CD8-positive, alpha-beta memory T cell (primary cell): ENCODE data around the gene TRIP10. TPM values are rescaled to one million over a fixed set of nuclear protein-coding genes. Genes with fewer than 3 reads are reported as not detected.

Experiments
- CTCF ChIA-PET: fragments of 350-600 bp; sonication (Branson Sonifier 250); formaldehyde crosslinking; loops from one replicate; lab custom pipeline; 2021; ENCODE audit warnings: antibody characterized with exemption; lab: Charles Lee
- POLR2A ChIA-PET: fragments of 350-600 bp; sonication (Branson Sonifier 250); formaldehyde crosslinking; loops from one replicate; lab custom pipeline; 2021; ENCODE audit warnings: antibody characterized with exemption; lab: Charles Lee
- DNase-seq, 5 donors: peaks; one replicate each; pipeline versions ENCODE4 v3.0.0 to v3.0.0-alpha.2; 2020 to 2022; ENCODE audit warnings: mixed read lengths in 1 of 5
- H3K27ac ChIP-seq: one replicate; pipeline ENCODE4 v1.7.0; 2013; ENCODE audit warnings: low read depth, mild to moderate bottlenecking, low read length, moderate library complexity
- H3K27me3 ChIP-seq: 2 replicates; pipeline ENCODE4 v1.7.0; 2013; ENCODE audit warnings: low read length, mild to moderate bottlenecking; ENCODE audit not compliant: insufficient read depth, poor library complexity, severe bottlenecking
- H3K36me3 ChIP-seq: 2 replicates; pipeline ENCODE4 v1.7.0; 2013; ENCODE audit warnings: mild to moderate bottlenecking, low read length, moderate library complexity; ENCODE audit not compliant: insufficient read depth
- H3K4me1 ChIP-seq: 2 replicates; pipeline ENCODE4 v1.7.0; 2013; ENCODE audit warnings: mild to moderate bottlenecking, low read length, moderate library complexity; ENCODE audit not compliant: insufficient read depth
- H3K4me3 ChIP-seq: 2 replicates; pipeline ENCODE4 v1.7.0; 2013; ENCODE audit warnings: mild to moderate bottlenecking, low read length
- H3K9me3 ChIP-seq: 2 replicates; pipeline ENCODE4 v1.7.0; 2013; ENCODE audit warnings: mild to moderate bottlenecking, low read length
- H3K27ac Mint-ChIP-seq, 8 donors: one replicate each; pipeline ENCODE4 v1.8.0; 2020 to 2021; ENCODE audit warnings: mixed read lengths in 8 of 8, mild to moderate bottlenecking in 6 of 8, inconsistent platforms in 3 of 8, moderate library complexity in 3 of 8
- H3K27me3 Mint-ChIP-seq, 2 donors: one replicate each; pipeline ENCODE4 v1.8.0; 2020 to 2021; ENCODE audit warnings: mixed read lengths in 2 of 2, mild to moderate bottlenecking in 1 of 2, moderate library complexity in 1 of 2
- H3K36me3 Mint-ChIP-seq, 3 donors: one replicate each; pipeline ENCODE4 v1.8.0; 2020 to 2021; ENCODE audit warnings: mixed read lengths in 3 of 3, inconsistent platforms in 1 of 3, mild to moderate bottlenecking in 1 of 3
- H3K4me1 Mint-ChIP-seq, 3 donors: one replicate each; pipeline ENCODE4 v1.8.0; 2020 to 2021; ENCODE audit warnings: mixed read lengths in 3 of 3, inconsistent platforms in 1 of 3, mild to moderate bottlenecking in 1 of 3
- H3K4me3 Mint-ChIP-seq, 7 donors: one replicate each; pipeline ENCODE4 v1.8.0; 2020 to 2021; ENCODE audit warnings: mixed read lengths in 7 of 7, mild to moderate bottlenecking in 6 of 7, moderate library complexity in 4 of 7, inconsistent platforms in 2 of 7
- H3K9me3 Mint-ChIP-seq, 5 donors: one replicate each; pipeline ENCODE4 v1.8.0; 2020 to 2022; ENCODE audit warnings: mixed read lengths in 5 of 5, mild to moderate bottlenecking in 3 of 5, moderate library complexity in 2 of 5, inconsistent platforms in 1 of 5
- polyA plus RNA-seq: library from polyadenylated mRNA; unstranded; fragments of 300-500 nt; fragmentation: Illumina TruSeq; gene quantifications from one replicate; pipeline ENCODE4 v1.2.3, GENCODE V29; 2021
- total RNA-seq, 2 experiments: library from RNA; stranded (reverse); gene quantifications; one replicate each; pipeline ENCODE4 v1.2.3, GENCODE V29; 2021

Gene TRIP10
- total and polyA plus RNA-seq, 3 experiments from 2014 or later: 2.0 to 47.8 (median 44.6) TPM

DNA sequence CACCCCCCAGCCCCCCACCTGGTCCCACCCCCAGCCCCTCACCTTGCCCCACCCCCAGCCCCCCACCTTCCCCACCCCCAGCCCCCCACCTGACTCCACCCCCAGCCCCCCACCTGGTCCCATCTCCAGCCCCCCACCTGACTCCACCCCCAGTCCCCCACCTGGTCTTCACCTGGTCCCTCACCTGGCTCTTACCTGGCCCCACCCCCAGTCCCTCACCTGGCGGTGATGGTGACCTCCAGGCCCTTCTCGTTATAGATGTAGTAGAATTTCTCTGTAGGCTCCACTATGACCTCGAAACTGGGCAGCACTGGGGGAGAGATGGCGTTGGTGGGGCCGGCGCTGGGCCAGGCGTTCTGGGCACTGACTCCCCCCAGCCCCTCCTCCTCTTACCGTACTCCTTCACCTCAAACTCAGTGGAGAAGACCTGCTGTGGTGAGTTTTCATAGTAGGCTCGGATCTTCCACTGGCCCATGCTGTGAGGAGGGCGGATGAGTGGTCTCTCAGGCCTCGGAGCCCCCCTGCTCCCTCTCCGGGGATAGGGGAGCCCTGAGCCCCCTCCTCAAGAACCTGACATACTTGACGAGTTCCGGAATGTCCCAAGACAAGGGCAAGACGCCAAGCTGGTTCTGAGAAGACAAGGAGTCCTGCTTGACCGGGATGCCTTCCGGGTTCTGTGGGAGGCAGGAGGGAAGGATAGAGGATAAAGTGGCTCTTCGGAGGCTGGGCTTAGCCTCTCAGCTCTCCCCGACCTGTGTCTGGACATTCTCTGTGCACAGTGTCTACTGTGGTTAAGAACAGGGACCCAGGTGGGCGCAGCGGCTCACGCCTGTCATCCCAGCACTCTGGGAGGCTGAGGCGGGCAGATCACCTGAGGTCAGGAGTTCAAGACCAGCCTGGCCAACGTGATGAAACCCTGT is 25.4 kb upstream of the TRIP10 start:
- Mint-ChIP-seq H3K9me3 (no peaks in the 10 kb centered on the region), H3K4me1 (peaks cover 17 to 22% (median 20%) of the 10 kb centered on the region in 3 donors), H3K4me3 (no peak overlapping the region), H3K27me3 (peaks cover 15 to 23% of the 10 kb centered on the region in 2 donors), H3K36me3 (no peaks in the 10 kb centered on the region), H3K27ac (no peak overlapping the region)
- no peak for DNase-seq
- peaks cover 10% of the 10 kb centered on the region for H3K27me3 ChIP-seq
- no peak overlapping the region for H3K27ac ChIP-seq
- ChIA-PET CTCF (no interaction called here), POLR2A (no interaction called here)
- H3K9me3 ChIP-seq: no peaks in the 10 kb centered on the region
- H3K36me3 ChIP-seq: no peaks in the 10 kb centered on the region
- no peaks in the 10 kb centered on the region for H3K4me1 ChIP-seq
- H3K4me3 ChIP-seq: no peak overlapping the region

DNA sequence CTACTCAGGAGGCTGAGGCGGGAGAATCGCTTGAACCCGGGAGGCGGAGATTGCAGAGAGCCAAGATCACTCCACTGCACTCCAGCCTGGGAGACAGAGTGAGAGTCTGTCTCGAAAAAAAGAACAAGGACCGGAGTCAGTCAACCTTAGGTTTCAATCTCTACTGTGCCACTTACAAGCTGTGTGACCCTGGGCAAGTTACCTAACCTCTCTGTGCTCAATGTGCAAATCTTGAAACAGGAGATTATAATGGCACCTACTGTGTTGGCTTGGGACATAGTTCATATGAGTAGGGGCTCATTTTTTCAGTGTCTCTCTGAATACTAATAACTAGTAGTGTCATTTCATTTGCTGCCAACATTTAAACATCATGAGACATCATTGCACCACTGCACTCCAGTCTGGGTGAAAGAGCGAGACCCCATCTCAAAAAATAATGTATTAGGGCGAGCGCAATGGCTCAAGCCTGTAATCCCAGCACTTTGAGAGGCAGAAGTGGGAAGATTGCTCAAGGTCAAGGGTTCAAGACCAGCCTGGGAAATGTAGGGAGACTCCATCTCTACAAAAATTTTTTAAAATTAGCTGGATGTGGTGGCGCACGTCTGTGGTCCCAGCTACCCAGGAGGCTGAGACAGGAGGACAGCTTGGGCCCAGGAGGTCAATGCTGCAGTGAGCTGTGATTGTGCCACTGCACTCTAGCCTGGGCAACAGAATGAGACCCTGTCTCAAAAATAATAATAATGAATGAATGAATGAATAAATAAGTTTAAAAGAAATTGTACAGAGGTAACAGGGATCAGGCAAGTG is 24.5 kb upstream of the TRIP10 start:
- POLR2A ChIA-PET: no interaction called here
- H3K4me1 Mint-ChIP-seq: peaks cover 22 to 24% (median 23%) of the 10 kb centered on the region in 3 donors

DNA sequence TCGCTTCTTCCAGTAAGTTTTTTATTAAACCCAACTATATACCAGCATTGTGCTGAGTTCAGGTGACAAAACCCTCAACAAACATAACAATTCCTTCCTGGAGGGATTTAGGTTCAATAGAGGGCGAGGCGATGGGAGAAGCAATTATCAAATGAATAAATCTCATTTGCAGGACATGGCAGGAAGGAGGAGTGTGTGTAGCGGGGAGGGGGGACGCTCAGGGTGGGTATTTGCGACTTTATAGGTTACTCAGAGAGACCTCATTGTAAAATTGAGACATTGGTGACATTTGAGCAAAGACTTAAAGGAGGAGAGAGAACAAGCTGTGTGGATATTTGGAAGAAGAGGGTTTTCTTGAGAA is 22.9 kb upstream of the TRIP10 start:
- no peaks in the 10 kb centered on the region for H3K9me3 ChIP-seq
- no peaks in the 10 kb centered on the region for H3K9me3 Mint-ChIP-seq
- no peak overlapping the region for H3K4me3 ChIP-seq
- H3K27me3 ChIP-seq: no peaks in the 10 kb centered on the region
- CTCF ChIA-PET: no interaction called here
- H3K27me3 Mint-ChIP-seq: peaks cover 1% of the 10 kb centered on the region in 2 donors
- peaks cover 8 to 14% (median 10%) of the 10 kb centered on the region in 3 donors for H3K4me1 Mint-ChIP-seq
- no peaks in the 10 kb centered on the region for H3K4me1 ChIP-seq
- H3K36me3 Mint-ChIP-seq: no peaks in the 10 kb centered on the region
- no peak overlapping the region for H3K27ac Mint-ChIP-seq
- no peak for DNase-seq
- no peak overlapping the region for H3K4me3 Mint-ChIP-seq
- POLR2A ChIA-PET: no interaction called here
- no peaks in the 10 kb centered on the region for H3K36me3 ChIP-seq
- no peak overlapping the region for H3K27ac ChIP-seq

More for the DNA sequence above, 24.5 kb upstream of the TRIP10 start:
- no peak overlapping the region for H3K4me3 Mint-ChIP-seq
- H3K27me3 ChIP-seq: peaks cover 10% of the 10 kb centered on the region
- no peaks in the 10 kb centered on the region for H3K9me3 Mint-ChIP-seq
- H3K27me3 Mint-ChIP-seq: peaks cover 11 to 16% of the 10 kb centered on the region in 2 donors
- no peaks in the 10 kb centered on the region for H3K9me3 ChIP-seq
- CTCF ChIA-PET: interaction anchor here (1.2 kb wide), 1 partner anchor 198 kb away, joined by 3 read pairs; no protein-coding TSS in a partner anchor
- no peak overlapping the region for H3K27ac ChIP-seq
- no peaks in the 10 kb centered on the region for H3K36me3 ChIP-seq
- no peak overlapping the region for H3K4me3 ChIP-seq
- no peak for DNase-seq
- no peaks in the 10 kb centered on the region for H3K4me1 ChIP-seq
- no peak overlapping the region for H3K27ac Mint-ChIP-seq
- no peaks in the 10 kb centered on the region for H3K36me3 Mint-ChIP-seq

GRCh38 chr19:6717036-6717435 is 22.4 kb upstream of the TRIP10 start:
- peak in 1 of 5 donors; percentile 11 for DNase-seq
- H3K4me3 Mint-ChIP-seq: peak overlapping the region in 1 of 7 donors; percentile 8
- CTCF ChIA-PET: no interaction called here
- H3K27me3 Mint-ChIP-seq: peaks cover 0 to 1% of the 10 kb centered on the region in 2 donors
- H3K4me3 ChIP-seq: no peak overlapping the region
- H3K9me3 Mint-ChIP-seq: no peaks in the 10 kb centered on the region
- H3K27ac ChIP-seq: no peak overlapping the region
- no peaks in the 10 kb centered on the region for H3K4me1 ChIP-seq
- no peaks in the 10 kb centered on the region for H3K9me3 ChIP-seq
- H3K27me3 ChIP-seq: no peaks in the 10 kb centered on the region
- H3K4me1 Mint-ChIP-seq: peaks cover 8 to 14% (median 10%) of the 10 kb centered on the region in 3 donors
- POLR2A ChIA-PET: no interaction called here
- no peaks in the 10 kb centered on the region for H3K36me3 ChIP-seq
- peak overlapping the region in 3 of 8 donors; percentile 36 to 83 (median 75) for H3K27ac Mint-ChIP-seq
- no peaks in the 10 kb centered on the region for H3K36me3 Mint-ChIP-seq

DNA sequence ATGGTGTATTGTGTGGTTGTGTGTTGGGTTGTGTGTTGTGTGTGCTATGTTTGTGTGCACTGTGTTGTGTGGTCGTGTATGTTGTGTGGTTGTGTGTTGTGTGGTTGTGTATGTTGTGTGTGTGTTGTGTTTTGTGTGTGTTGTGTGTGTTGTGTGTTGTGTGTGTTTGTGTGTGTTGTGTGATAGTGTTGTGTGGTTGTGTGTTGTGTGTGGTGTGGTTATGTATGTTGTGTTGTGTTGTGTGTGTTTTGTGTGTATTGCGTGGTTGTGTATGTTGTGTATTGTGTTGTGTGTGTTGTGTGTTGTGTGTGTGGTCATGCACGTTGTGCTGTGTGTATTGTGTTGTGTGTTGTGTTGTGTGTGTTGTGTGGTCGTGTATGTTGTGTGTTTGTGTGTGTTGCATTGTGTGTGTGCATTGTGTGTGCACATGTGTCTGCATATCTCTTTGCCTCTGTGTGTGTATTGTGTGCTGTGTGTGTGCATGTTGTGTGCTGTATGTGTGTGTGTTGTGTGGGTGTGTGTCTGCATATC is 22.0 kb upstream of the TRIP10 start:
- H3K9me3 ChIP-seq: no peaks in the 10 kb centered on the region
- no peaks in the 10 kb centered on the region for H3K36me3 ChIP-seq
- DNase-seq: no peak
- no peaks in the 10 kb centered on the region for H3K27me3 ChIP-seq
- Mint-ChIP-seq H3K4me1 (peaks cover 8 to 14% (median 10%) of the 10 kb centered on the region in 3 donors), H3K27me3 (peaks cover 0 to 1% of the 10 kb centered on the region in 2 donors), H3K4me3 (no peak overlapping the region), H3K27ac (peak overlapping the region in 6 of 8 donors; percentile 7 to 83 (median 48)), H3K36me3 (no peaks in the 10 kb centered on the region), H3K9me3 (no peaks in the 10 kb centered on the region)
- no peak overlapping the region for H3K27ac ChIP-seq
- CTCF ChIA-PET: no interaction called here
- no peak overlapping the region for H3K4me3 ChIP-seq
- POLR2A ChIA-PET: no interaction called here
- H3K4me1 ChIP-seq: no peaks in the 10 kb centered on the region

DNA sequence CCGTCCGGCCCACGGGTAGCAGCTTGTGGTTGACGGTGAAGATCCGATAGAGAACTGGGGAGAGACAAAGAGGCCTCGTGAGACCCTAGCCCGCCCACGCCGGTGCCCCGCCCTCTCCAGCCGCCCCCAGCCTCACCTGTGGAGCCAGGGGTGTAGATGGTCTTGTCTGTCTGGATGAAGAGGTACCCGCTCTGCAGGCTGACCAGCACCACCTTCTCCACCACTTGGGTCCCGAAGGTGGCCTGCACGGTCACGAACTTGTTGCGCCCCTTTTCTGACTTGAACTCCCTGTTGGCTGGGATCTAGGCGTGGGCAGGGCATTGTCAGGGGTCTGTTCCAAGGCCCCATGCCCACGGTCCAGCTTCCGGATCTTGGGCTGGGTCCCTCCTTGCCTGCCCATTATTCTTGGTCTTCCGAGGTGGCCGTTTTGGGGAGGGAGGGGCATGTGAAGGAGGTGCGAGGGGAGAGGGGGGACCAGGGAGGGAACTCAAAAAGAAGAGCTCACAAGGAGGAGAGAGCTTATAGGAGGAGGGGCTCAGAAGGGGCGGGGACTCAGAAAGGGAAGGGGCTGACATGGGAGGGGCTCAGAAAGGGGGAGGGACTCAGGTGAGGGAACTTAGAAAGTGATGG is 21.3 kb upstream of the TRIP10 start:
- Mint-ChIP-seq H3K27ac (no peak overlapping the region), H3K27me3 (no peaks in the 10 kb centered on the region), H3K36me3 (no peaks in the 10 kb centered on the region), H3K9me3 (no peaks in the 10 kb centered on the region), H3K4me3 (no peak overlapping the region), H3K4me1 (peaks cover 8 to 13% (median 10%) of the 10 kb centered on the region in 3 donors)
- Histone ChIP-seq H3K36me3 (no peaks in the 10 kb centered on the region), H3K9me3 (no peaks in the 10 kb centered on the region), H3K4me3 (no peak overlapping the region), H3K27me3 (no peaks in the 10 kb centered on the region), H3K4me1 (no peaks in the 10 kb centered on the region), H3K27ac (no peak overlapping the region)
- POLR2A ChIA-PET: no interaction called here
- CTCF ChIA-PET: no interaction called here
- DNase-seq: no peak

DNA sequence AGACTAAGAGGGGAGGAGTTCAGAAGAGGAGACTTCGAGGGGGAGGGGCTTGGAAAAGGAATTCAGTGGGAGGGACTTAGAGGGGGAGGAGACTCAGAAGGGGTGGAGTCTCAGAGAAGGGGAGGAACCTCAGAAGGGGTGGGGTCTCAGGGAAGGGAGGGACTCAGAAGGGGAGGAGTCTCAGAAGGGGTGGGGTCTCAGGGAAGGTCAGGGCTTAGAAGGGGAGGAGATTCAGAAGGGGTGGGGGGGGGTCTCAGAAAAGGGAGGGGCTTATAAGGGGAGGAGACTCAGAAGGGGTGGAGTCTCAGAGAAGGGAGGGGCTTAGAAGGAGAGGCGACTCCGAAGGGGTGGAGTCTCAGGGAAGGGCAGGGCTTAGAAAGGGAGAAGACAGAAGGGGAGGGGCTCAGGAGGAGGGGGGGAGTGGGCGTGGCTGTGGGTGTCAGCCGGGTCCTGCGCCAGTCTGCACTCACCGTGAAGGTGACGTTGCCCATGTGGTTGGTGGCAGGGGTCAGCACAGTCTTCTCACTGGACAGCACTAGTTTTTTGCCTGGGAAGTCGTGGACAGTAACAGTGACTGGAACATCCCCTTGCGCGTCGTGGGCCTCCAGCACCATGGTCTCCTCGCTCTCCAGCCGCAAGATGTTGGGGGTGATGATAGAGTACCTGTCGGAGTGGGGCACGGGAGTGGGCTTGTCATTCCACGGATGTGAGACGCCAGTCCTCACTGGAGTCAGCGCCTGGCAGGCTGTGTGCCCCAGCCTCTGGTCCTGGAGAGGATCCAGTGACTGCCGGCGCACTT is 20.5 kb upstream of the TRIP10 start:
- H3K27ac Mint-ChIP-seq: no peak overlapping the region
- Histone ChIP-seq H3K4me3 (no peak overlapping the region), H3K9me3 (no peaks in the 10 kb centered on the region), H3K27ac (no peak overlapping the region), H3K36me3 (no peaks in the 10 kb centered on the region), H3K4me1 (peaks cover 3% of the 10 kb centered on the region), H3K27me3 (no peaks in the 10 kb centered on the region)
- no peaks in the 10 kb centered on the region for H3K9me3 Mint-ChIP-seq
- no peaks in the 10 kb centered on the region for H3K27me3 Mint-ChIP-seq
- CTCF ChIA-PET: no interaction called here
- DNase-seq: peak in 3 of 5 donors; percentile 12 to 25 (median 18)
- H3K36me3 Mint-ChIP-seq: no peaks in the 10 kb centered on the region
- POLR2A ChIA-PET: no interaction called here
- peaks cover 12 to 15% (median 13%) of the 10 kb centered on the region in 3 donors for H3K4me1 Mint-ChIP-seq
- no peak overlapping the region for H3K4me3 Mint-ChIP-seq
